Panc1 (cell line): ENCODE measurements around the gene IDUA.

Experiments used
- POLR2AphosphoS5 ChIP-seq: IDR thresholded peaks from 2 replicates; pipeline ENCODE4 v1.6.1; 2012; ENCODE audit warnings: mild to moderate bottlenecking, low read depth, low read length, moderate library complexity
- SIN3A ChIP-seq: IDR thresholded peaks from 2 replicates; pipeline ENCODE4 v1.6.1; 2012; ENCODE audit warnings: low read depth, mild to moderate bottlenecking, low read length, moderate library complexity, borderline replicate concordance; ENCODE audit not compliant: insufficient read depth
- TCF7L2 ChIP-seq: IDR thresholded peaks from 2 replicates; pipeline ENCODE4 v1.6.1; 2011; ENCODE audit warnings: mild to moderate bottlenecking, low read depth, low read length, inconsistent platforms
- TF ChIP-seq, protein P1 (sequence below): fragments of 450-650 bp; IDR thresholded peaks from 2 replicates; pipeline ENCODE4 v1.5.1; 2017; ENCODE audit warnings: mild to moderate bottlenecking
- TF ChIP-seq, protein P2 (sequence below), 2 experiments: IDR thresholded peaks; 2 replicates each; pipeline ENCODE4 v1.6.1; 2011 to 2012; ENCODE audit warnings: low read depth in 2 of 2, control low read depth in 1 of 2, low read length in 1 of 2, mild to moderate bottlenecking in 1 of 2, moderate library complexity in 1 of 2; ENCODE audit not compliant: insufficient read depth in 1 of 2

DNA sequence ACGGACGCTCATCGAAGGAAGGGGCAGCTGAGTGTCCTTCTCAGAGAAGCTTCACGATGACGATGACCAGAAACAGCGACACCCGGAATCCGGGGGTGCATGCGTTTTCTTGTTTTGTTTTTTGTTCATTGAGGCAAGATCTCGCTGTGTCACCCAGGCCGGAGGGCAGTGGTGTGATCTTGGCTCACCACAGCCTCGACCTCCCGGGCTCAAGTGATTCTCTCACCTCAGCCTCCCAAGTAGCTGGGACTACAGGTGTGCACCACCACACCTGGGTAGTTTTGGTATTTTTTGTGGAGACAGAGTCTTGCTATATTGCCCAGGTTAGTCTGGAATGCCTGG is 33.3 kb upstream of the IDUA start:
- TF ChIP-seq, protein P1, sequence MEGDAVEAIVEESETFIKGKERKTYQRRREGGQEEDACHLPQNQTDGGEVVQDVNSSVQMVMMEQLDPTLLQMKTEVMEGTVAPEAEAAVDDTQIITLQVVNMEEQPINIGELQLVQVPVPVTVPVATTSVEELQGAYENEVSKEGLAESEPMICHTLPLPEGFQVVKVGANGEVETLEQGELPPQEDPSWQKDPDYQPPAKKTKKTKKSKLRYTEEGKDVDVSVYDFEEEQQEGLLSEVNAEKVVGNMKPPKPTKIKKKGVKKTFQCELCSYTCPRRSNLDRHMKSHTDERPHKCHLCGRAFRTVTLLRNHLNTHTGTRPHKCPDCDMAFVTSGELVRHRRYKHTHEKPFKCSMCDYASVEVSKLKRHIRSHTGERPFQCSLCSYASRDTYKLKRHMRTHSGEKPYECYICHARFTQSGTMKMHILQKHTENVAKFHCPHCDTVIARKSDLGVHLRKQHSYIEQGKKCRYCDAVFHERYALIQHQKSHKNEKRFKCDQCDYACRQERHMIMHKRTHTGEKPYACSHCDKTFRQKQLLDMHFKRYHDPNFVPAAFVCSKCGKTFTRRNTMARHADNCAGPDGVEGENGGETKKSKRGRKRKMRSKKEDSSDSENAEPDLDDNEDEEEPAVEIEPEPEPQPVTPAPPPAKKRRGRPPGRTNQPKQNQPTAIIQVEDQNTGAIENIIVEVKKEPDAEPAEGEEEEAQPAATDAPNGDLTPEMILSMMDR = no peak
- TF ChIP-seq POLR2AphosphoS5 (no peak), TCF7L2 (no peak), SIN3A (no peak)
- TF ChIP-seq, protein P2, sequence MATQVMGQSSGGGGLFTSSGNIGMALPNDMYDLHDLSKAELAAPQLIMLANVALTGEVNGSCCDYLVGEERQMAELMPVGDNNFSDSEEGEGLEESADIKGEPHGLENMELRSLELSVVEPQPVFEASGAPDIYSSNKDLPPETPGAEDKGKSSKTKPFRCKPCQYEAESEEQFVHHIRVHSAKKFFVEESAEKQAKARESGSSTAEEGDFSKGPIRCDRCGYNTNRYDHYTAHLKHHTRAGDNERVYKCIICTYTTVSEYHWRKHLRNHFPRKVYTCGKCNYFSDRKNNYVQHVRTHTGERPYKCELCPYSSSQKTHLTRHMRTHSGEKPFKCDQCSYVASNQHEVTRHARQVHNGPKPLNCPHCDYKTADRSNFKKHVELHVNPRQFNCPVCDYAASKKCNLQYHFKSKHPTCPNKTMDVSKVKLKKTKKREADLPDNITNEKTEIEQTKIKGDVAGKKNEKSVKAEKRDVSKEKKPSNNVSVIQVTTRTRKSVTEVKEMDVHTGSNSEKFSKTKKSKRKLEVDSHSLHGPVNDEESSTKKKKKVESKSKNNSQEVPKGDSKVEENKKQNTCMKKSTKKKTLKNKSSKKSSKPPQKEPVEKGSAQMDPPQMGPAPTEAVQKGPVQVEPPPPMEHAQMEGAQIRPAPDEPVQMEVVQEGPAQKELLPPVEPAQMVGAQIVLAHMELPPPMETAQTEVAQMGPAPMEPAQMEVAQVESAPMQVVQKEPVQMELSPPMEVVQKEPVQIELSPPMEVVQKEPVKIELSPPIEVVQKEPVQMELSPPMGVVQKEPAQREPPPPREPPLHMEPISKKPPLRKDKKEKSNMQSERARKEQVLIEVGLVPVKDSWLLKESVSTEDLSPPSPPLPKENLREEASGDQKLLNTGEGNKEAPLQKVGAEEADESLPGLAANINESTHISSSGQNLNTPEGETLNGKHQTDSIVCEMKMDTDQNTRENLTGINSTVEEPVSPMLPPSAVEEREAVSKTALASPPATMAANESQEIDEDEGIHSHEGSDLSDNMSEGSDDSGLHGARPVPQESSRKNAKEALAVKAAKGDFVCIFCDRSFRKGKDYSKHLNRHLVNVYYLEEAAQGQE (IDR thresholded peaks at IDR 0.05; ENCODE audit: insufficient read depth in 1 of 2, low read depth in 2 of 2, low read length in 1 of 2) = no peak
